GM19099 (cell line): ENCODE results near the gene VAC14.

Experiments used
- POLR2A ChIP-seq: IDR thresholded peaks from 3 replicates; pipeline ENCODE4 v1.6.1; 2011; ENCODE audit warnings: low read depth; ENCODE audit not compliant: insufficient read length; ENCODE audit errors: extremely low read depth

The VAC14 gene

DNA sequence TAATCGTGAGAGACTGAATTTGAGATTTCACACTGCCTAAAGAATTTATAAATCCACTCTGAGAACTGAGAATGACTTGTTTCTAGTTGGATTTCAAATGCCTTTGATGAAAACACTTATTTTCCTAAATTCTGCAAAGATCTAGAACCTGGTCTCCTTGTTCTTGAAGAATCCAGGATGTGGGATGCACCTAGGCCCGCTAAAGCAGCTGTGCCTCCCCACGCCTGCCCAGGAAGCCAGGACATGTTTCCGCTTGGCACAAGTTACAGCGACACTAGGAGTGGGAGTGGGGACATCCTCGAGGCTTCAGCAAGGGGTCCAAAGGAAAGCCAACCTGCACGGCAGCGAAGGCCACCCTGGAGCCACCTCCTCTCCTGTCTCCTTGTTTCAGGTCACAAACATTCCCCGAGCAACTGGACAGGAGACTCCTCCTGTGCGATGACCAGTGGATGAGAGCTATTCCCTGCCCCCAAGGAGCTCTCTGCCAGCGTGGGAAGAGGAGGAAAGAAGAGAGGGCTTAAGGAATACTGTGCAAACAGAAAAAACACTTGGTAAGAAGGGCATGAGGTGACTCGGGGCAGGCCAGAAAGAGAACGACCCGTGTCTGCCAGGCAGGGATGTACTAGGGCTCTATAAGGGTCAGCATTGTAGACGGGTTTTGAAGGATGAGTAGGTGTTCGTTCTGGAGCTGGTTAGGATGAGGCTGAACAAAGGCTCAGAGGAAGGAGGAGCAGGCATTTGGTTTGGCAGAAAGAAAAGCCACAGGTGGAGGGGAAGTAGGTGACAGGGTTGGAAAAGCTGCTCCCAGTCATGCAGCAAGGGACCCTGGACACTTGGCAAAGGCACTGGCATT, 11.1 kb downstream of the VAC14 start:
- TF ChIP-seq POLR2A, result no peak

DNA sequence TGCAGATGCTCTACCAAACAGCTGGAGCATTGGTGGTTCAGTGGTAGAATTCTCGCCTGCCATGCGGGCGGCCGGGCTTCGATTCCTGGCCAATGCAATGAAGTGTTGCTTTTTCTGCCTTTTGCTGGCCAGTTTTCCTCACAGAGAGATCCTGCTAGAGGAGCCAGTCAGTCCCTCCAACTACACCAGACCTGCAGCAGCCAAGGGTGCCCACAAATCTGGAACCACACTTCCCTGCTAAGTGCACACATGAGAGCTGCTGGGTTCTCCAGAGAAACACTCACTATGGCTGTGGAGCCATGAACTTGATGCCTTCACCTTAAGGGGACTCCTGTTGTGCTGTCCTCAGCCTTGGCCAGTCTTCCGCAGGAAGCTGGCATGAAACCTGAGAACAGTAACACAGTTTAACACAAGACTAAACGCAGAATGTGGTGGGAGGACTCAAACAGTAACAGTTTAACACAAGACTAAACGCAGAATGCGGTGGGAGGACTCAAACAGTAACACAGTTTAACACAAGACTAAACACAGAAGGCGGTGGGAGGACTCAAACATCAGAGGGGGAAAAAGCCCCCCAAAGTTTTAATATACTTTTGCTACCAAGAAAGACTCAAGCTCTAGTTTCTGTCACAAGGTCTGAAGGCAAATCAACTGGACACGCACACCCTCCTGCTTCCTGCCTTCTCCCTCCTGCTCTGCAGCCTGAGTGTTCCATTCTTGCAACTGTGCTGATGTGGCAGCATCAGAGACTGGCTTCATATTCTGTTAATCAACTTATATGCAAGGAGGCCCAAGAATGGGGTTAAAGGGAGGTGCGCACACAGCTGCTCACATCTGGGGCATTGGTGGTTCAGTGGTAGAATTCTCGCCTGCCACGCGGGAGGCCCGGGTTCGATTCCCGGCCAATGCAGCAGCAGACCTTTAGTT, 12.0 kb downstream of the VAC14 start:
- TF ChIP-seq POLR2A, result no peak

DNA sequence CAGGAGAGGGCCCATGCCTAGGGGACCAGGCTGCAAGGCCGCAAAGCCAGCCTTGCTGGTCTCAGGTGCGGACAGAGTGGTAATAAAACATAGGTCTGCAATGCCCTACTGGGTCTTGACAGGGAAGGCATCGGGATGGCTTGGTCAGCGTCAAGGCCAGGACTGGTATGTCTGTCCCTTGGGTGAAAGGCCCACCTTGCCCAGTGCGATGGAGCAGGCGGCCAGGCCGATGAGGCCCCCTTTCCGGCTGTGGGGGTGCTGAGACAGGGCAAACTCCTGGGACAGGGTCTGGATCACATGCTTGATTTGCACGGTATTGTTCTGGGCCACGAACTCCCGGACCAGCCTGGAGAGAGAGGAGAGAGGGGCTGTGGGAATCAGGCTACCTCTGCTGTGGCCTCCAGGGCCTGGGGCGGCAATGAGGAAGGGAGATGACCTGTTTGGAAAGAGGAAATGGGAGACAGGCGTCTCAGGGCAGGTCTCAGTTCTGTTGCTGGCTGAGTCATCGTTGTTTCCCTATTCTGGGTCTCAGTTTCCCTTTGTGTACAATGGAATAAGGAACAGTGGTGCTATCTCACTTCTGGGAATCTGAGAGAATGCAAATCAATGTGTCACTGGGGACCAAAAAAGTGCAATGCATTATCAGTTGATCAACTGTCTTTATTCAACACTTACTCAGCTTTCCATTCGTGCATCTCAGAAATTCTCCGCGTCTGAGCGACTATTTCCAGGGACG, 14.8 kb downstream of the VAC14 start:
- TF ChIP-seq POLR2A, result no peak

DNA sequence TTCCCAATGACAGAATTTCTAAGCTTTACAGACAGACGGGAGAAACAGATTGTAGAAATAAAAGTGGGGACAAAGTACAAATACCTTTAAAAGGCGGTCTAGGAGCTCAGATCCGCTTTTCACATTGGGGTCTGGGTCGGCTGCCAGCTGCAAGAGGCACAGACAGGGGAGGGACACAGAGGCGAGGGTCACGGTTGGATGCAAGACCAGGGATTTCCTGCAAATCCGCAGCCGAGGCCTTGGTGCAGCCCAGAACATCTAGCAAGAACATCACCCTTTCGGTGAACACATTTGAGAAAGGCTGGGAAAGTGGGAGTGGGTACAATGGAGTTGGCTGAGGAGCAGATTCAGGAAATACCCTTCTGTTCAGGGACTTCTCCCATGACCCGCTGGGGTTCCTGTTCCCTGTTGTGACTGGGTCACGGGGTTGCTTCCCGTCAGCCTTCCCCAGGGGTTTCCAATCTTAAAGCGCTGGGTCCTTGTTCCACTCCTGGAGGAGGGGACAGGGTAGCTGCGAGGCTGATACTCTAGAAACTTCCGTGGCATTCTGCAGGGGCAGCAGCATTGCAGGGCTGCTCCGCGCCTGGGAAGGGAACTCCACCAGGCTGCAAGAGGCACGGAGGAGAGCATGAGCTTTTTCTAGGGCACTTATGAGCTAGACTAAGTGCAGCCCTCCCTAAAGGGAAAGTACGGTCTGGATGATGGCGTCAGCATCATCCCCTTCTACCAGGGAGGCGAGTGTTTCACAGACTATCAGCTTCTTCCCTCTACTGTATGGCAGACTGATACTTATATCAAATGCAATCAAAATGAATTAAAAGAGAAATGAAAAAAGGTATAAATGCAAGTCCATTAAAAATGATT, 16.0 kb downstream of the VAC14 start:
- no peak for TF ChIP-seq POLR2A

- TF ChIP-seq POLR2A, result no peak
Measured at GRCh38 chr16:70782237-70782636, 18.7 kb downstream of the VAC14 start.

DNA sequence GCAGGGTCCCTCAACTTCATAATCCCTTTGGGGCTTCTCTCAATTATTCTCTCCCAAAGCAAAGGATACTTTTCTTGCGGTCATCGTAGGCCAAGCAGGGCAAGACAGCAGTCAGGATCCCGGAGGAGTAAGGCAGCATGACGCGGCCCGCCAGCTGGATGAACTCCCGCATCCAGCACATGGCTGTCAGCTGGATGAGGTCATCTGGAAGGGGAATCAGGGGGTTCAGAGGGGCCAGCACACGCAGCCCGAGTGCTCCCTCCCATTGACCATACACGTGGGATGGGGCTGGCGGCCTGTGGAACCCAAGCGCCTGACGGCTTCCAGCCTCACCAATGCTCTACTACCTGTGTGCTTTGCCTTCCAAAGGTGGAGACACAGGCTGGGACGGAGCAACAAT, 19.2 kb downstream of the VAC14 start:
- no peak for TF ChIP-seq POLR2A

DNA sequence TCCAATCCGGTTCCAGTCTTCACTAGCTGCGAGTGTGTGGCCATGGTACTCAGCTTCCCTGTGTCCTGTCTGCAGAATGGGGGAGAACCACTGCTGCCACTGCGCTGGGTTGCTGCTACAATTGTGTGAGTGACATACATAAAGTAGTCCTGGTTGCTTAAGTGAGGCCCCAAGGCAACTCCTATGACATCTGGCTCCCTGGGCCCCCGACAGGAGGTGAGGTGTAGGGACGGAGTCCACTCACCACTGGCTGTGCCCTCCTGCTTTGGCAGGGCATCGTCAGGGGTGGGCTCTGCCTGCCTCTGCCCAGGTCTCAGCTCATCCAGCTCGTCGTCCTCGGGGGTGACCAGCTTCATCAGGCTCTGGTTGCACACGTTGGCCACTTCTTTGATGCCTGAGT, 20.4 kb downstream of the VAC14 start:
- TF ChIP-seq POLR2A, result no peak

DNA sequence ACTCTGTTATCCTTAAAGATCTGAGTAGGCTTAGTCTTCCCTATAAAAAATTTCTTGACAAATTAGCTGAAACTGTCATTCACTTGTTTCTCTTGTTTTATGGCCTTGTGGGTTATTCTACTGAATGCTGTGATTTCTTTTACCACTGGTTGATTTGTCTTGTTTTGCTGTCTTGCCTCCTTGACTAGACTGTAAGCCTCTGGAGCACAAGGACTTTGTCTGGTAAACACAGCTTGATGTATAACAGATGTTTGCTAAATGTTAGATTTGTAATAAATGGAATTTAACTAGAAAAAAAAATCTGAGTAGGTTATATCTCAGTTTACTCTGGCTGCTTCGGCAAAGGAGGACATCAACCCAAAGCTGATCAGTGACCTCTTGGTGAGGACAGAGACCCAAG, 21.6 kb downstream of the VAC14 start:
- TF ChIP-seq POLR2A, result no peak

GRCh38 chr16:70778901-70779309, 22.1 kb downstream of the VAC14 start:
- no peak for TF ChIP-seq POLR2A

GRCh38 chr16:70777973-70778406, 23.0 kb downstream of the VAC14 start:
- TF ChIP-seq POLR2A, result no peak

GRCh38 chr16:70777496-70777895, 23.5 kb downstream of the VAC14 start:
- TF ChIP-seq POLR2A, result no peak

DNA sequence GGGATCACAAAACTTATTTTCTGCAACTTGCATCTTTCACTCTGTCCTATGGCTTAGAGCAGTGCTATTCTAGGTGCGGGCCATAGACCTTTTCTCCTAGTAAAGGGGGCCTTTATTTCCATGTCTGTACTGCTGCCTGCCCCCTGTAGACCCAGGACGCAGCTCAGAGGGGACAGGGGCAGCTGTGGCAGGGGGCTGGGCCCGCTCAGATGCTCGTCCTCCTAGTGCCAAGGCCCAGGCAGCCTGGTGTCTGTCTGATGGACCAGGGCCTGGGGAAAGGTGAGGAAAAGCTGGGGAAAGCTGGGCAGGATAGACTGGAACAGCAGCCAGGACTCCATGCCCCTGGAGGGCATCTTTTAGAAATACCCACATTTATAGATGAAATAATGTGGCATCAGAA, 25.6 kb downstream of the VAC14 start:
- no peak for TF ChIP-seq POLR2A

GRCh38 chr16:70774261-70774660, 26.7 kb downstream of the VAC14 start:
- TF ChIP-seq POLR2A, result no peak

- TF ChIP-seq POLR2A, result no peak
Measured at GRCh38 chr16:70772493-70772892, 28.5 kb downstream of the VAC14 start.
